ENCODE data around the gene SLK. TPM values are rescaled to one million over a fixed set of nuclear protein-coding genes. Genes with fewer than 3 reads are reported as not detected.

Gene SLK
- total and polyA plus RNA-seq, 2 of the 4 experiments (the other 2 are of a cell fraction) = 8.1 to 21.5 TPM

DNA sequence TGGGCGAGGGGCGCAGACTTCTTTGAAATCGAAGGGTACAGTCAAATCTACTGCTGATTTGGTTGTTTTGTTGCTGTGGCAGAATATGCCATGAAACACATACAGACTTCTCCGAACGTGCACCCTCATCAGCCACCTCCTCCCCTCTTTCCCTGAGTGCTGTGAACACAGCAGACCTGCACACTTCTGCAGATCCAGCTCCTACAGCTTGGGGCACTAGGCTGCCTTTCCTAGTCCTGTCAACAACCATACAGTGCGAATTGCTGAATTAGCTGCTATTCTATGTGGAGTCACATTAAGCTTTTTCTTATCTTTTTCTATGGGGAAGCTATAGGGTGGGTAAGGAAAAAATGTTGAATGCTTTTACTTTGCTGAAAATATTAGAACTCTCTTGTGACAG, 61.2 kb downstream of the SLK start:
- peak; percentile 23 for DNase-seq
- BruUV-seq (replicated peaks) = no TSS peak
- POLR2A ChIA-PET (ENCODE audit: unreplicated experiment) = no interaction called here

More for the DNA sequence above, 61.2 kb downstream of the SLK start:
- Histone ChIP-seq H2AFZ (replicated peaks; ENCODE audit: low read length, poor library complexity) (no peak overlapping the region), H3K27ac (ENCODE audit: insufficient read depth, low read length) (no peak overlapping the region), H3K9ac (ENCODE audit: low read depth, low read length) (no peak overlapping the region), H3K9me1 (ENCODE audit: insufficient read depth, low read length) (peaks cover 5% of the 10 kb centered on the region; the same call in 1 of the 2 replicates), H3K56ac (ENCODE audit: extremely low read depth, insufficient read depth, low read length) (no peak overlapping the region), H3K4me3 (ENCODE audit: insufficient read depth, low read depth, low read length) (no peak overlapping the region), H3K27me3 (ENCODE audit: control insufficient read depth, insufficient read depth, low read length) (no peaks in the 10 kb centered on the region), H4K5ac (ENCODE audit: low read depth, low read length) (no peak overlapping the region), H4K20me1 (ENCODE audit: insufficient read depth, low read length) (no peaks in the 10 kb centered on the region), H3K14ac (replicated peaks; ENCODE audit: low read depth, low read length) (no peak overlapping the region), H3K4ac (ENCODE audit: low read depth, low read length) (no peak overlapping the region), H2AK9ac (replicated peaks; ENCODE audit: low read depth, low read length, poor library complexity) (no peak overlapping the region), H2BK120ac (ENCODE audit: low read depth, low read length) (no peak overlapping the region), H3K9me3 (ENCODE audit: control insufficient read depth, insufficient read depth, low read length) (no peaks in the 10 kb centered on the region), H2BK15ac (ENCODE audit: low read depth, low read length) (no peak overlapping the region), H4K91ac (ENCODE audit: insufficient read depth, low read depth, low read length) (no peak overlapping the region), H4K8ac (ENCODE audit: low read depth in 2 of 2, low read length in 2 of 2) (no peak overlapping the region), H3K23ac (ENCODE audit: low read depth, low read length) (no peak overlapping the region), H3K4me1 (ENCODE audit: control insufficient read depth, insufficient read depth, low read length) (no peaks in the 10 kb centered on the region), H3K79me1 (ENCODE audit: low read depth in 1 of 2, low read length in 2 of 2) (peaks cover 0 to 3% of the 10 kb centered on the region in 2 experiments; a peak in 1 of 4 replicates), H2BK20ac (ENCODE audit: low read depth, low read length) (no peak overlapping the region), H2BK5ac (ENCODE audit: low read depth, low read length, poor library complexity, severe bottlenecking) (no peak overlapping the region), H3K36me3 (ENCODE audit: control insufficient read depth, insufficient read depth, low read length) (peaks cover 24% of the 10 kb centered on the region), H3K4me2 (ENCODE audit: low read depth, low read length) (no peak overlapping the region), H3K18ac (ENCODE audit: low read depth, low read length) (no peak overlapping the region), H2AK5ac (ENCODE audit: low read depth, low read length) (no peak overlapping the region)
- WGBS, 2 experiments (ENCODE audit: extremely low coverage in 2 of 2, insufficient read length in 1 of 2) = no CpG with 5 or more reads among the region's 6 CpGs
- in situ Hi-C loops (cut with MboI; ENCODE audit: low sequenced_read_pairs) = no loop called here
- peak; percentile 85 for ATAC-seq (ENCODE audit: low read depth)
- CTCF ChIA-PET = interaction anchor here (0.9 to 1.8 kb wide), 2 partner anchors 14 to 17 kb away, joined by 3 to 5 read pairs; no protein-coding TSS in a partner anchor
- intact Hi-C loops (cut with micrococcal nuclease) = loop anchor here (5.0 kb wide), 1 partner anchor 141 kb away; no protein-coding TSS in a partner anchor
- TF ChIP-seq, protein P1, sequence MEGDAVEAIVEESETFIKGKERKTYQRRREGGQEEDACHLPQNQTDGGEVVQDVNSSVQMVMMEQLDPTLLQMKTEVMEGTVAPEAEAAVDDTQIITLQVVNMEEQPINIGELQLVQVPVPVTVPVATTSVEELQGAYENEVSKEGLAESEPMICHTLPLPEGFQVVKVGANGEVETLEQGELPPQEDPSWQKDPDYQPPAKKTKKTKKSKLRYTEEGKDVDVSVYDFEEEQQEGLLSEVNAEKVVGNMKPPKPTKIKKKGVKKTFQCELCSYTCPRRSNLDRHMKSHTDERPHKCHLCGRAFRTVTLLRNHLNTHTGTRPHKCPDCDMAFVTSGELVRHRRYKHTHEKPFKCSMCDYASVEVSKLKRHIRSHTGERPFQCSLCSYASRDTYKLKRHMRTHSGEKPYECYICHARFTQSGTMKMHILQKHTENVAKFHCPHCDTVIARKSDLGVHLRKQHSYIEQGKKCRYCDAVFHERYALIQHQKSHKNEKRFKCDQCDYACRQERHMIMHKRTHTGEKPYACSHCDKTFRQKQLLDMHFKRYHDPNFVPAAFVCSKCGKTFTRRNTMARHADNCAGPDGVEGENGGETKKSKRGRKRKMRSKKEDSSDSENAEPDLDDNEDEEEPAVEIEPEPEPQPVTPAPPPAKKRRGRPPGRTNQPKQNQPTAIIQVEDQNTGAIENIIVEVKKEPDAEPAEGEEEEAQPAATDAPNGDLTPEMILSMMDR (conservative IDR thresholded peaks at IDR 0.05; ENCODE audit: low read depth, low read length) = peak; percentile 23; the same call in 1 of the 2 replicates
- TF ChIP-seq, protein P2, sequence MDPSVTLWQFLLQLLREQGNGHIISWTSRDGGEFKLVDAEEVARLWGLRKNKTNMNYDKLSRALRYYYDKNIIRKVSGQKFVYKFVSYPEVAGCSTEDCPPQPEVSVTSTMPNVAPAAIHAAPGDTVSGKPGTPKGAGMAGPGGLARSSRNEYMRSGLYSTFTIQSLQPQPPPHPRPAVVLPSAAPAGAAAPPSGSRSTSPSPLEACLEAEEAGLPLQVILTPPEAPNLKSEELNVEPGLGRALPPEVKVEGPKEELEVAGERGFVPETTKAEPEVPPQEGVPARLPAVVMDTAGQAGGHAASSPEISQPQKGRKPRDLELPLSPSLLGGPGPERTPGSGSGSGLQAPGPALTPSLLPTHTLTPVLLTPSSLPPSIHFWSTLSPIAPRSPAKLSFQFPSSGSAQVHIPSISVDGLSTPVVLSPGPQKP (IDR thresholded peaks at IDR 0.05; ENCODE audit: borderline replicate concordance, low read depth, low read length) = no peak
- dilution Hi-C loops (cut with HindIII; ENCODE audit: low sequenced_read_pairs, unreplicated experiment) = no loop called here

Measured in IMR-90 (cell line).